Neural progenitor cell (in vitro differentiated cells): ENCODE results near the gene MOB1A. TPM values are rescaled to one million over a fixed set of nuclear protein-coding genes. Genes with fewer than 3 reads are reported as not detected.

ENCODE experiments used
- DNase-seq: peaks from one replicate; pipeline ENCODE4 v3.0.0-alpha.2; 2016; ENCODE audit warnings: low spot score
- H2AFZ ChIP-seq: fragments of 200-600 bp; sonication (generic); replicated peaks from 2 replicates; pipeline ENCODE4 v1.6.1; 2016; ENCODE audit warnings: antibody characterized with exemption
- H3F3A ChIP-seq: fragments of 200-600 bp; sonication (generic); 2 replicates; pipeline ENCODE4 v1.6.1; 2016; ENCODE audit warnings: antibody characterized with exemption, low read depth
- H3K27ac ChIP-seq: fragments of 200-600 bp; sonication (generic); 2 replicates; pipeline ENCODE4 v1.5.1; 2016; ENCODE audit warnings: mild to moderate bottlenecking
- H3K27me3 ChIP-seq: fragments of 200-600 bp; sonication (generic); 2 replicates; pipeline ENCODE4 v1.6.1; 2016; ENCODE audit warnings: mild to moderate bottlenecking, moderate library complexity
- H3K36me3 ChIP-seq: fragments of 200-600 bp; sonication (generic); 2 replicates; pipeline ENCODE4 v1.5.1; 2016
- H3K4me1 ChIP-seq: fragments of 200-600 bp; sonication (generic); 2 replicates; pipeline ENCODE4 v1.6.1; 2016; ENCODE audit warnings: mixed run types
- H3K4me2 ChIP-seq: fragments of 200-600 bp; sonication (generic); 2 replicates; pipeline ENCODE4 v1.6.1; 2016
- H3K4me3 ChIP-seq: fragments of 200-600 bp; sonication (generic); 2 replicates; pipeline ENCODE4 v1.5.1; 2016
- H3K79me2 ChIP-seq: fragments of 200-600 bp; sonication (generic); 2 replicates; pipeline ENCODE4 v1.6.1; 2016; ENCODE audit warnings: low read depth
- H3K9ac ChIP-seq: fragments of 200-600 bp; sonication (generic); 2 replicates; pipeline ENCODE4 v1.6.1; 2016
- H3K9me3 ChIP-seq: fragments of 200-600 bp; sonication (generic); 2 replicates; pipeline ENCODE4 v1.5.1; 2016; ENCODE audit warnings: low read depth
- H4K20me1 ChIP-seq: fragments of 200-600 bp; sonication (generic); 2 replicates; pipeline ENCODE4 v1.6.1; 2016; ENCODE audit warnings: low read depth
- H3K27ac Mint-ChIP-seq: 3 replicates; pipeline ENCODE4 v1.8.0; 2021; ENCODE audit warnings: mixed read lengths
- H3K27me3 Mint-ChIP-seq: 2 replicates; pipeline ENCODE4 v1.8.0; 2022; ENCODE audit warnings: low read depth, mild to moderate bottlenecking, inconsistent platforms, moderate library complexity, mixed read lengths; ENCODE audit not compliant: insufficient read depth
- H3K36me3 Mint-ChIP-seq: 3 replicates; pipeline ENCODE4 v1.8.0; 2021; ENCODE audit warnings: mixed read lengths
- H3K4me1 Mint-ChIP-seq: 3 replicates; pipeline ENCODE4 v1.8.0; 2021; ENCODE audit warnings: mixed read lengths
- H3K4me3 Mint-ChIP-seq: 3 replicates; pipeline ENCODE4 v1.8.0; 2021; ENCODE audit warnings: mild to moderate bottlenecking, moderate library complexity, mixed read lengths
- H3K9me3 Mint-ChIP-seq: 3 replicates; pipeline ENCODE4 v1.8.0; 2020; ENCODE audit warnings: mixed read lengths
- EZH2 ChIP-seq: fragments of 200-600 bp; sonication (generic); IDR thresholded peaks from 2 replicates; pipeline ENCODE4 v1.6.1; 2017; ENCODE audit warnings: antibody characterized with exemption, mild to moderate bottlenecking, moderate library complexity
- EZH2phosphoT487 ChIP-seq: fragments of 200-600 bp; sonication (generic); IDR thresholded peaks from 2 replicates; pipeline ENCODE4 v1.6.1; 2017; ENCODE audit warnings: antibody characterized with exemption
- total RNA-seq: library from RNA; depleted of rRNA; stranded (reverse); fragments of >200 nt; gene quantifications from 2 replicates; pipeline ENCODE4 v1.2.3, GENCODE V29; 2015; ENCODE audit warnings: low replicate concordance
- TF ChIP-seq, protein P1 (sequence below): fragments of 200-600 bp; sonication (generic); IDR thresholded peaks from 2 replicates; pipeline ENCODE4 v1.5.1; 2017; ENCODE audit warnings: antibody characterized with exemption, mild to moderate bottlenecking

MOB1A gene
- total RNA-seq, 1 donor from 2014 or later: 163 TPM

DNA sequence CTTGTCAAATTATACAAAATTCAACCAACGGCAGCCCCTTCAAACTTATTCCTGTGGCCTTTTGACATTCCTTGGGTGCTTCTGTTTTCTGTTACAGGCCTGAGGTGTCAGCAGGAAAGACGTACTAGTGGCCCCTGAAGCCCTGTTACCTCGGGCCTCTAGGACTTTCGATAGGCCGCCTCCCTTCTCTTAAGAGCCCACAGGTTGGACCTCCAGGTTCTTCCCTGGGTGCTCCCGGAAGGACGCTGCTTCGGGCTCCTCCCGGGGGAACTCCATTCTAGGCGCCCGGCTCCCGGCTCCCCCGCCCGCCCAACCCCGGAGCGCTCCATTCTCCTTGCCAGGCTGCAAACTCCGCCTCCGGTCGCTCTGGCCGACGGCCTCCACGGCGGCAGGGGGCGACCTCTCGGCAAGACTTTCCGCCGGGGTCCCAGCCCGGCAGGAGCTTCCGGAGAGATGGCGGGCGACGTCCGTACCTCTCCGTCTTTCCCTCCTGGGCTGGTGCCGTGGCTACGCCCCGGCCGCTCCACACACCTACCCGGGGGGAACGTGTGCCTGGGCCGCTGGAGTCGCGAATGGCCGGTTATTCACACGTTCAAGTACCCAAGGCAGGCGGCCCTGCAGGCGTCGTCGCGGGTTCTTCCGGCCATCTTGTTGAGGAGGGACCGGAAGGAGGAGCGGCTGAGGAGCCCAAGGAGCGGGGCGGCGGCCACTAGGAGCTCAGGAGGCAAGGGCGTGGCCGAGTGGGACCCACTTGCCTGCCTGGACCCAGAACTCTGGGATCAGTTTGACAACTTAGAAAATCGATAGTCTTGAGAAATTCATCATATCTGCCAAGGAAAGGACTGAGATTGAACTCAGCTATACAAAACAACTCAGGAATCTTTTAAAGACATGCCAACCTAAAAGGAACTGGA lies 58.5 kb downstream of the MOB1A start:
- Histone ChIP-seq H3K4me2 (no peak overlapping the region), H3K27ac (no peak overlapping the region), H3K4me1 (no peaks in the 10 kb centered on the region), H3K4me3 (peak overlapping the region; percentile 38), H3K9me3 (no peaks in the 10 kb centered on the region), H3K9ac (no peak overlapping the region), H3F3A (no peaks in the 10 kb centered on the region), H3K79me2 (no peaks in the 10 kb centered on the region), H3K27me3 (no peaks in the 10 kb centered on the region), H3K36me3 (no peaks in the 10 kb centered on the region), H2AFZ (peak overlapping the region; percentile 26), H4K20me1 (no peaks in the 10 kb centered on the region)
- DNase-seq: peak; percentile 36
- TF ChIP-seq, protein P1, sequence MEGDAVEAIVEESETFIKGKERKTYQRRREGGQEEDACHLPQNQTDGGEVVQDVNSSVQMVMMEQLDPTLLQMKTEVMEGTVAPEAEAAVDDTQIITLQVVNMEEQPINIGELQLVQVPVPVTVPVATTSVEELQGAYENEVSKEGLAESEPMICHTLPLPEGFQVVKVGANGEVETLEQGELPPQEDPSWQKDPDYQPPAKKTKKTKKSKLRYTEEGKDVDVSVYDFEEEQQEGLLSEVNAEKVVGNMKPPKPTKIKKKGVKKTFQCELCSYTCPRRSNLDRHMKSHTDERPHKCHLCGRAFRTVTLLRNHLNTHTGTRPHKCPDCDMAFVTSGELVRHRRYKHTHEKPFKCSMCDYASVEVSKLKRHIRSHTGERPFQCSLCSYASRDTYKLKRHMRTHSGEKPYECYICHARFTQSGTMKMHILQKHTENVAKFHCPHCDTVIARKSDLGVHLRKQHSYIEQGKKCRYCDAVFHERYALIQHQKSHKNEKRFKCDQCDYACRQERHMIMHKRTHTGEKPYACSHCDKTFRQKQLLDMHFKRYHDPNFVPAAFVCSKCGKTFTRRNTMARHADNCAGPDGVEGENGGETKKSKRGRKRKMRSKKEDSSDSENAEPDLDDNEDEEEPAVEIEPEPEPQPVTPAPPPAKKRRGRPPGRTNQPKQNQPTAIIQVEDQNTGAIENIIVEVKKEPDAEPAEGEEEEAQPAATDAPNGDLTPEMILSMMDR: no peak
- TF ChIP-seq EZH2phosphoT487: no peak
- no peak for TF ChIP-seq EZH2
- no peaks in the 10 kb centered on the region for H3K4me1 Mint-ChIP-seq
- H3K4me3 Mint-ChIP-seq: no peak overlapping the region
- no peaks in the 10 kb centered on the region for H3K36me3 Mint-ChIP-seq
- H3K27me3 Mint-ChIP-seq: peaks cover 9% of the 10 kb centered on the region
- H3K9me3 Mint-ChIP-seq: peaks cover 12% of the 10 kb centered on the region
- no peak overlapping the region for H3K27ac Mint-ChIP-seq

DNA sequence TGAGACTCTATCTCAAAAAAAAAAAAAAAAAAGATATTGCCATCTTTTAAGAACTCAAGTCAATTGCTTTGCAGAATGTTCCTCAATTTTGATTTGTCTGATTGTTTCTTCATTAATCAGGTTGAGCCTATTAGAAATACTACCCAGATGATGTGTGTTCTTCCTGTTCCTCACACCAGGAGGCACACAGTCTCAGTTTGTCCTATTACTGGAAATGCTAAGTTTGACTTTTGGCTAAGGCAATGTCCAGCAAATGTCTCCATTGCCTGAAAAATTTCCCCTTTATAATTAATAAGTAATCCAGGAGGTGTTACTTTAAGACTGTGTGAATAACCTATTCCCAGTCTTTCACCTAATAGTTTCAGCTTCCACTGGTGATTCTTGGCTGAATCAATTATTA lies 59.3 kb downstream of the MOB1A start:
- Mint-ChIP-seq H3K4me1 (no peaks in the 10 kb centered on the region), H3K4me3 (no peak overlapping the region), H3K27me3 (peaks cover 9% of the 10 kb centered on the region), H3K9me3 (peaks cover 11% of the 10 kb centered on the region), H3K27ac (no peak overlapping the region), H3K36me3 (no peaks in the 10 kb centered on the region)
- no peaks in the 10 kb centered on the region for H3K4me1 ChIP-seq
- H3K9me3 ChIP-seq: no peaks in the 10 kb centered on the region
- H3K4me2 ChIP-seq: no peak overlapping the region
- H3F3A ChIP-seq: no peaks in the 10 kb centered on the region
- no peak overlapping the region for H3K27ac ChIP-seq
- H2AFZ ChIP-seq: no peak overlapping the region
- no peak for DNase-seq
- no peaks in the 10 kb centered on the region for H4K20me1 ChIP-seq
- H3K36me3 ChIP-seq: no peaks in the 10 kb centered on the region
- TF ChIP-seq, protein P1: no peak
- no peak for TF ChIP-seq EZH2
- TF ChIP-seq EZH2phosphoT487: no peak
- H3K9ac ChIP-seq: no peak overlapping the region
- H3K27me3 ChIP-seq: no peaks in the 10 kb centered on the region
- H3K79me2 ChIP-seq: no peaks in the 10 kb centered on the region
- no peak overlapping the region for H3K4me3 ChIP-seq

DNA sequence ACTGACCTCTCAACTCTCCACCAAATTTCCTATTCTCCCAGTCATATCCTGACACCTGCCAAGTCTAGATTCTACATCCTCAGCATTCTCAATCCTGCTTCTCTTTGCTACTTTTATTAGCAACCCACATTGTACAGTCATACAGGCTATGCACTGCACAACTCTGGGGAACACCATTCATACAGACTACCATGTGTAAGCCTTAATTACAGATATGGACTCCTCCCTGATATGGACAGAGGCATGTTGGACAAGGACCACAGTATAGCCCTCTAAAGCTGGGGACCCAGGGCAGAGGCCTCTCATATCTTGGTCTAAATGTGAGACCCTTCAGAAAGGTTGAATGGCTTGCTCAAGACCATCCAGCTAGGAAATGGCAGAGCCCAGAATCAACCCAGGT lies 67.3 kb downstream of the MOB1A start:
- H3K27ac ChIP-seq: no peak overlapping the region
- H3F3A ChIP-seq: no peaks in the 10 kb centered on the region
- H3K9me3 Mint-ChIP-seq: peaks cover 4% of the 10 kb centered on the region
- no peaks in the 10 kb centered on the region for H3K79me2 ChIP-seq
- DNase-seq: no peak
- no peak overlapping the region for H2AFZ ChIP-seq
- no peaks in the 10 kb centered on the region for H3K9me3 ChIP-seq
- no peak overlapping the region for H3K9ac ChIP-seq
- peaks cover 12% of the 10 kb centered on the region for H3K4me1 ChIP-seq
- no peaks in the 10 kb centered on the region for H3K27me3 ChIP-seq
- peaks cover 2% of the 10 kb centered on the region for H3K4me1 Mint-ChIP-seq
- H3K27me3 Mint-ChIP-seq: peaks cover 2% of the 10 kb centered on the region
- peaks cover 7% of the 10 kb centered on the region for H3K36me3 Mint-ChIP-seq
- H3K36me3 ChIP-seq: no peaks in the 10 kb centered on the region
- H3K4me3 Mint-ChIP-seq: no peak overlapping the region
- no peak overlapping the region for H3K27ac Mint-ChIP-seq
- H4K20me1 ChIP-seq: no peaks in the 10 kb centered on the region
- TF ChIP-seq, protein P1: no peak
- TF ChIP-seq EZH2phosphoT487 (no peak), EZH2 (no peak)
- no peak overlapping the region for H3K4me3 ChIP-seq
- H3K4me2 ChIP-seq: no peak overlapping the region
